ENCODE measurements around the gene DOP1A. TPM values are rescaled to one million over a fixed set of nuclear protein-coding genes. Genes with fewer than 3 reads are reported as not detected.

The DOP1A gene
- total and polyA plus RNA-seq, 2 of the 4 experiments (the other 2 are of a cell fraction): 6.0 to 32.4 TPM

GRCh38 chr6:83198486-83199172 lies 131.2 kb downstream of the DOP1A start:
- H4K91ac ChIP-seq (ENCODE audit: insufficient read depth, low read depth, low read length): no peak overlapping the region
- peak; percentile 36; the same call in 1 of the 2 replicates for ATAC-seq (ENCODE audit: low read depth)
- H3K18ac ChIP-seq (ENCODE audit: low read depth, low read length): peak overlapping the region; percentile 70; the same call in 1 of the 2 replicates
- no peak overlapping the region for H2AFZ ChIP-seq (replicated peaks; ENCODE audit: low read length, poor library complexity)
- peak overlapping the region; percentile 5; the same call in 1 of the 2 replicates for H2BK120ac ChIP-seq (ENCODE audit: low read depth, low read length)
- H2BK20ac ChIP-seq (ENCODE audit: low read depth, low read length): peak overlapping the region; percentile 37; the same call in 1 of the 2 replicates
- TF ChIP-seq BHLHE40 (IDR thresholded peaks at IDR 0.05; ENCODE audit: low read depth, low read length) (no peak), NFE2L2 (IDR thresholded peaks at IDR 0.05; ENCODE audit: low read depth, low read length) (peak; percentile 70; the same call in 1 of the 2 replicates)
- in situ Hi-C loops (cut with MboI; ENCODE audit: low sequenced_read_pairs): loop anchor here (5.0 to 10.0 kb wide), 2 partner anchors 131 to 954 kb away; partner anchors contain the start of genes DOP1A, IBTK and UBE3D
- no peak overlapping the region for H2AK9ac ChIP-seq (replicated peaks; ENCODE audit: low read depth, low read length, poor library complexity)
- H3K4ac ChIP-seq (ENCODE audit: low read depth, low read length): peak overlapping the region; percentile 14; the same call in 1 of the 2 replicates
- BruUV-seq (replicated peaks): no TSS peak
- peak overlapping the region in 1 of 2 experiments; percentile 34; a peak in 3 of 4 replicates for H4K8ac ChIP-seq (ENCODE audit: low read depth in 2 of 2, low read length in 2 of 2)
- WGBS, 2 experiments (ENCODE audit: extremely low coverage in 2 of 2, insufficient read length in 1 of 2): no CpG with 5 or more reads among the region's 4 CpGs
- CTCF ChIA-PET: interaction anchor here (2.7 kb wide), 1 partner anchor 131 kb away, joined by 19 read pairs; the partner anchor contains the start of gene DOP1A
- peak overlapping the region; percentile 31; the same call in 1 of the 2 replicates for H3K14ac ChIP-seq (replicated peaks; ENCODE audit: low read depth, low read length)
- peaks cover 12 to 15% of the 10 kb centered on the region in 2 experiments; a peak in 2 of 4 replicates for H3K79me1 ChIP-seq (ENCODE audit: low read depth in 1 of 2, low read length in 2 of 2)
- H3K9me3 ChIP-seq (ENCODE audit: control insufficient read depth, insufficient read depth, low read length): no peaks in the 10 kb centered on the region
- H3K4me3 ChIP-seq (ENCODE audit: insufficient read depth, low read depth, low read length): no peak overlapping the region
- POLR2A ChIA-PET (ENCODE audit: unreplicated experiment): no interaction called here
- H2BK15ac ChIP-seq (ENCODE audit: low read depth, low read length): 0 out of 3 replicates have a peak overlapping the region, but pooled peaks have one; percentile 20
- no peaks in the 10 kb centered on the region for H4K20me1 ChIP-seq (ENCODE audit: insufficient read depth, low read length)
- H3K9me1 ChIP-seq (ENCODE audit: insufficient read depth, low read length): peaks cover 13% of the 10 kb centered on the region
- H3K4me1 ChIP-seq (ENCODE audit: control insufficient read depth, insufficient read depth, low read length): peaks cover 17% of the 10 kb centered on the region
- intact Hi-C loops (cut with micrococcal nuclease): no loop called here
- no peak overlapping the region; the same call in 1 of the 2 replicates for H3K23ac ChIP-seq (ENCODE audit: low read depth, low read length)
- H3K4me2 ChIP-seq (ENCODE audit: low read depth, low read length): peak overlapping the region; percentile 87; the same call in 1 of the 2 replicates
- H2BK5ac ChIP-seq (ENCODE audit: low read depth, low read length, poor library complexity, severe bottlenecking): peak overlapping the region; percentile 72
- H4K5ac ChIP-seq (ENCODE audit: low read depth, low read length): peak overlapping the region; percentile 68; the same call in 1 of the 2 replicates
- peak overlapping the region; percentile 49; the same call in 1 of the 2 replicates for H3K27ac ChIP-seq (ENCODE audit: insufficient read depth, low read length)
- H2AK5ac ChIP-seq (ENCODE audit: low read depth, low read length): no peak overlapping the region
- peaks cover 11% of the 10 kb centered on the region for H3K36me3 ChIP-seq (ENCODE audit: control insufficient read depth, insufficient read depth, low read length)
- H3K56ac ChIP-seq (ENCODE audit: extremely low read depth, insufficient read depth, low read length): 0 out of 2 replicates have a peak overlapping the region, but pooled peaks have one; percentile 16
- H3K27me3 ChIP-seq (ENCODE audit: control insufficient read depth, insufficient read depth, low read length): no peaks in the 10 kb centered on the region
- DNase-seq: peak; percentile 69
- dilution Hi-C loops (cut with HindIII; ENCODE audit: low sequenced_read_pairs, unreplicated experiment): no loop called here
- H3K9ac ChIP-seq (ENCODE audit: low read depth, low read length): peak overlapping the region; percentile 52; the same call in 1 of the 2 replicates

All from IMR-90 (cell line).